Measurements from ENCODE around the gene TBK1.

Gene TBK1

GRCh38 chr12:64457923-64458322, 6.0 kb downstream of the TBK1 start:
- no peak for DNase-seq (ENCODE audit: low read depth)
- no peak overlapping the region for H3K4me3 ChIP-seq (replicated peaks; ENCODE audit: low read depth, low read length)
- no peak for TF ChIP-seq CTCF (IDR thresholded peaks at IDR 0.05; ENCODE audit: low read length, missing control alignments)

- DNase-seq (ENCODE audit: low read depth), result no peak
Measured at GRCh38 chr12:64459394-64459891, 7.5 kb downstream of the TBK1 start.

GRCh38 chr12:64461634-64462414, 9.9 kb downstream of the TBK1 start:
- no peak overlapping the region for H3K4me3 ChIP-seq (replicated peaks; ENCODE audit: low read depth, low read length)
- DNase-seq (ENCODE audit: low read depth), result peak; percentile 82
- TF ChIP-seq CTCF (IDR thresholded peaks at IDR 0.05; ENCODE audit: low read length, missing control alignments), result no peak

More at GRCh38 chr12:64459394-64459891, 7.5 kb downstream of the TBK1 start:
- peak overlapping the region; percentile 2 for H3K4me3 ChIP-seq (replicated peaks; ENCODE audit: low read depth, low read length)
- TF ChIP-seq CTCF (IDR thresholded peaks at IDR 0.05; ENCODE audit: low read length, missing control alignments), result no peak

- TF ChIP-seq CTCF (IDR thresholded peaks at IDR 0.05; ENCODE audit: low read length, missing control alignments), result no peak
- no peak for DNase-seq (ENCODE audit: low read depth)
Measured at GRCh38 chr12:64466178-64466577, 14.3 kb downstream of the TBK1 start.

GRCh38 chr12:64468966-64469365, 17.0 kb downstream of the TBK1 start:
- no peak for TF ChIP-seq CTCF (IDR thresholded peaks at IDR 0.05; ENCODE audit: low read length, missing control alignments)
- H3K4me3 ChIP-seq (replicated peaks; ENCODE audit: low read depth, low read length), result no peak overlapping the region
- no peak for DNase-seq (ENCODE audit: low read depth)

More at GRCh38 chr12:64466178-64466577, 14.3 kb downstream of the TBK1 start:
- no peak overlapping the region for H3K4me3 ChIP-seq (replicated peaks; ENCODE audit: low read depth, low read length)

- TF ChIP-seq CTCF (IDR thresholded peaks at IDR 0.05; ENCODE audit: low read length, missing control alignments), result no peak
- DNase-seq (ENCODE audit: low read depth), result no peak
- no peak overlapping the region for H3K4me3 ChIP-seq (replicated peaks; ENCODE audit: low read depth, low read length)
Measured at GRCh38 chr12:64469455-64470142, 17.7 kb downstream of the TBK1 start.
